GM21576 (cell line): ENCODE data around the gene KIAA1191.

ENCODE experiments used
- ATAC-seq: cut with Tn5 transposase; IDR thresholded peaks from one replicate; pipeline ENCODE4 v1.9.1; 2021; ENCODE audit warnings: mild to moderate bottlenecking, moderate library complexity; ENCODE audit not compliant: unreplicated experiment

The KIAA1191 gene

GRCh38 chr5:176389135-176390123 is 27.9 kb upstream of the KIAA1191 start:
- peak; percentile 31 for ATAC-seq

GRCh38 chr5:176388444-176389134 is 27.0 kb upstream of the KIAA1191 start, which contains the start of the genes HIGD2A and NOP16:
Gene HIGD2A, plus strand, starts transcription at chr5:176388751. Its CDS starts 69 bp downstream, at chr5:176388820.
Gene NOP16, minus strand, starts transcription at chr5:176388598. Its CDS starts 59 bp downstream, at chr5:176388539.
- peak; percentile 84 for ATAC-seq

GRCh38 chr5:176388003-176388443 is 26.5 kb upstream of the KIAA1191 start:
- no peak for ATAC-seq

GRCh38 chr5:176387384-176387925 is 25.9 kb upstream of the KIAA1191 start:
- no peak for ATAC-seq

GRCh38 chr5:176386491-176386890 is 24.9 kb upstream of the KIAA1191 start:
- no peak for ATAC-seq

GRCh38 chr5:176384991-176385390 is 23.4 kb upstream of the KIAA1191 start:
- no peak for ATAC-seq

- no peak for ATAC-seq
Observed at GRCh38 chr5:176384366-176384930, 22.9 kb upstream of the KIAA1191 start.

- no peak for ATAC-seq
Observed at GRCh38 chr5:176383961-176384360, 22.4 kb upstream of the KIAA1191 start.

GRCh38 chr5:176383248-176383905 is 21.8 kb upstream of the KIAA1191 start:
- no peak for ATAC-seq

- no peak for ATAC-seq
Observed at GRCh38 chr5:176382721-176383120, 21.2 kb upstream of the KIAA1191 start.

- ATAC-seq = no peak
Observed at GRCh38 chr5:176381979-176382378, 20.4 kb upstream of the KIAA1191 start.

GRCh38 chr5:176381423-176381822 is 19.9 kb upstream of the KIAA1191 start:
- no peak for ATAC-seq

- ATAC-seq = no peak
Observed at GRCh38 chr5:176379881-176380280, 18.3 kb upstream of the KIAA1191 start.

GRCh38 chr5:176373100-176373818 is 11.7 kb upstream of the KIAA1191 start:
- ATAC-seq = no peak

- ATAC-seq = no peak
Observed at GRCh38 chr5:176371621-176372539, 10.3 kb upstream of the KIAA1191 start.

- ATAC-seq = no peak
Observed at GRCh38 chr5:176369934-176370711, 8.6 kb upstream of the KIAA1191 start.

GRCh38 chr5:176368726-176369125 is 7.2 kb upstream of the KIAA1191 start:
- ATAC-seq = no peak
